Measurements from ENCODE around the gene EMX1.

DNA sequence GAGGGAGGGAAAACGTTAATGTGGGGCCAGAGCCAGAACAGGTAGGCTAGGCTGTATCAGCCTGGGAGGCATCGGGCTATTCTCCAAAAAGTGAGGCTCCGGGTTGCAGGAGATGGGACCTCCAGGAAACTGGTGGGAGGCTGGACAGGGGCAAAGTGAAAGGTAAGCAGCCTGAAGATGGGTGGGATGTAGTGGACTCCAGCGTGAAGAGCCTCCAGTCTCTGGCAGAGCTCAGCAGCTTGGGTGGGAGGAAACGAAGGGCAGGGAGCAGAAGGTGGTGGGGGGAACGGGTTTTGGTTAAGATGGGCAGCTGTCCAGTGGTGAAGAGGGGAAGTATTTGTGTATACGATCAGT lies 3.1 kb upstream of the EMX1 start:
- TF ChIP-seq POLR2AphosphoS5 (IDR thresholded peaks at IDR 0.05; ENCODE audit: borderline replicate concordance, low read depth, low read length) (no peak), EZH2 (IDR thresholded peaks at IDR 0.05) (no peak)

All from SK-N-MC (cell line).